GM23338 (cell line): ENCODE data around the gene POR. TPM values are rescaled to one million over a fixed set of nuclear protein-coding genes. Genes with fewer than 3 reads are reported as not detected.
A peak's percentile ranks its signal among the peaks of the same experiment; 100 is the strongest.

Experiments used
- ATAC-seq: fragments of 200-7000 bp; cut with Tn5 transposase; 3 replicates; pipeline ENCODE4 v1.9.1; 2020
- DNase-seq: peaks from one replicate; pipeline ENCODE4 v3.0.0-alpha.2; 2015; ENCODE audit warnings: low spot score
- H2AFZ ChIP-seq: fragments of 200-600 bp; sonication (generic); 2 replicates; pipeline ENCODE4 v1.8.0; 2016; ENCODE audit warnings: antibody characterized with exemption, mild to moderate bottlenecking, moderate library complexity
- H3F3A ChIP-seq: fragments of 200-600 bp; sonication (generic); replicated peaks from 2 replicates; pipeline ENCODE4 v1.8.0; 2017; ENCODE audit warnings: antibody characterized with exemption, mixed run types, low read depth
- H3K27ac ChIP-seq: fragments of 200-600 bp; sonication (generic); 2 replicates; pipeline ENCODE4 v1.6.1; 2016; ENCODE audit warnings: low read depth
- H3K27me3 ChIP-seq: fragments of 200-600 bp; sonication (generic); 2 replicates; pipeline ENCODE4 v1.8.0; 2016; ENCODE audit warnings: mild to moderate bottlenecking, mixed run types, moderate library complexity; ENCODE audit not compliant: insufficient read depth
- H3K36me3 ChIP-seq: fragments of 200-600 bp; sonication (generic); 2 replicates; pipeline ENCODE4 v1.8.0; 2016; ENCODE audit warnings: mild to moderate bottlenecking; ENCODE audit not compliant: insufficient read depth
- H3K4me1 ChIP-seq: fragments of 200-600 bp; sonication (generic); 2 replicates; pipeline ENCODE4 v1.8.0; 2016; ENCODE audit warnings: mild to moderate bottlenecking, moderate library complexity; ENCODE audit not compliant: insufficient read depth
- H3K4me2 ChIP-seq: fragments of 200-600 bp; sonication (generic); 2 replicates; pipeline ENCODE4 v1.7.1; 2017; ENCODE audit warnings: mixed run types
- H3K4me3 ChIP-seq: fragments of 200-600 bp; sonication (generic); 2 replicates; pipeline ENCODE4 v1.6.1; 2016; ENCODE audit warnings: mixed run types
- H3K79me2 ChIP-seq: fragments of 200-600 bp; sonication (generic); replicated peaks from 2 replicates; pipeline ENCODE4 v1.8.0; 2017; ENCODE audit warnings: mild to moderate bottlenecking; ENCODE audit not compliant: insufficient read depth
- H3K9me2 ChIP-seq: fragments of 200-600 bp; sonication (generic); 2 replicates; pipeline ENCODE4 v1.8.0; 2017; ENCODE audit not compliant: insufficient read depth
- H4K20me1 ChIP-seq: fragments of 200-600 bp; sonication (generic); replicated peaks from 2 replicates; pipeline ENCODE4 v1.8.0; 2017; ENCODE audit warnings: mild to moderate bottlenecking; ENCODE audit not compliant: insufficient read depth
- H3K27ac Mint-ChIP-seq: 2 replicates; pipeline ENCODE4 v1.8.0; 2020; ENCODE audit warnings: inconsistent platforms, mild to moderate bottlenecking, moderate library complexity, mixed read lengths
- H3K27me3 Mint-ChIP-seq: 3 replicates; pipeline ENCODE4 v1.8.0; 2022; ENCODE audit warnings: low read depth, mild to moderate bottlenecking, moderate library complexity, mixed read lengths, inconsistent platforms; ENCODE audit not compliant: insufficient read depth, poor library complexity
- H3K36me3 Mint-ChIP-seq: 3 replicates; pipeline ENCODE4 v1.8.0; 2021; ENCODE audit warnings: low read depth, mild to moderate bottlenecking, inconsistent platforms, moderate library complexity, mixed read lengths
- H3K4me1 Mint-ChIP-seq: 3 replicates; pipeline ENCODE4 v1.8.0; 2020; ENCODE audit warnings: mild to moderate bottlenecking, inconsistent platforms, mixed read lengths
- H3K4me3 Mint-ChIP-seq: 3 replicates; pipeline ENCODE4 v1.8.0; 2021; ENCODE audit warnings: moderate library complexity, mild to moderate bottlenecking, inconsistent platforms, mixed read lengths
- H3K9me3 Mint-ChIP-seq: 3 replicates; pipeline ENCODE4 v1.8.0; 2020; ENCODE audit warnings: moderate library complexity, mild to moderate bottlenecking, inconsistent platforms, mixed read lengths
- CREB1 ChIP-seq: fragments of 250-450 bp; sonication (Bioruptor Pico); IDR thresholded peaks from 2 replicates; pipeline ENCODE4 v1.5.0; 2020; ENCODE audit warnings: low read depth, mild to moderate bottlenecking, moderate library complexity
- CTCF ChIP-seq, 2 experiments: fragments of 200-600 bp in 1 of 2; sonication (generic) in 1 of 2; conservative IDR thresholded peaks; 2 replicates each; pipeline versions ENCODE4 v1.5.1 to v1.6.1; 2016 to 2017; ENCODE audit warnings: antibody characterized with exemption in 2 of 2, low read depth in 2 of 2, mild to moderate bottlenecking in 2 of 2, moderate library complexity in 1 of 2
- ETS1 ChIP-seq: IDR thresholded peaks from 2 replicates; pipeline ENCODE4 v1.6.1; 2016; ENCODE audit warnings: antibody characterized with exemption
- EZH2 ChIP-seq: fragments of 200-600 bp; sonication (generic); IDR thresholded peaks from one replicate; pipeline ENCODE4 v1.8.0; 2017; ENCODE audit warnings: antibody characterized with exemption, mild to moderate bottlenecking, low read depth; ENCODE audit not compliant: unreplicated experiment
- EZH2phosphoT487 ChIP-seq: fragments of 200-600 bp; sonication (generic); IDR thresholded peaks from one replicate; pipeline ENCODE4 v1.8.1; 2018; ENCODE audit warnings: antibody characterized with exemption; ENCODE audit not compliant: unreplicated experiment
- JUNB ChIP-seq: IDR thresholded peaks from one replicate; pipeline ENCODE4 v1.6.1; 2016; ENCODE audit warnings: antibody characterized with exemption; ENCODE audit not compliant: unreplicated experiment
- NANOG ChIP-seq: IDR thresholded peaks from 2 replicates; pipeline ENCODE4 v1.6.1; 2016; ENCODE audit warnings: antibody characterized with exemption, borderline replicate concordance
- POLR2AphosphoS5 ChIP-seq: IDR thresholded peaks from 2 replicates; pipeline ENCODE4 v1.6.1; 2016; ENCODE audit warnings: antibody characterized with exemption, low read depth
- STAT1 ChIP-seq: IDR thresholded peaks from one replicate; pipeline ENCODE4 v1.6.1; 2016; ENCODE audit warnings: antibody characterized with exemption; ENCODE audit not compliant: unreplicated experiment
- ZNF114 ChIP-seq: fragments of 250-450 bp; sonication (Bioruptor Pico); IDR thresholded peaks from 2 replicates; pipeline ENCODE4 v1.5.0; 2020; ENCODE audit warnings: mild to moderate bottlenecking, moderate library complexity
- ZNF331 ChIP-seq: fragments of 250-450 bp; sonication (Bioruptor Pico); IDR thresholded peaks from 2 replicates; pipeline ENCODE4 v1.5.0; 2020; ENCODE audit warnings: low read depth, mild to moderate bottlenecking, moderate library complexity
- long read RNA-seq: library from polyadenylated mRNA; unstranded; transcript quantifications from one replicate; pipeline ENCODE4 v2.0.0, GENCODE V29; 2020; ENCODE audit not compliant: unreplicated experiment
- polyA plus RNA-seq: library from polyadenylated mRNA; unstranded; fragments of >200 nt; fragmentation: Nextera tagmentation; extraction: Ambion mirVana; gene quantifications from 2 replicates; pipeline ENCODE4 v1.2.1, GENCODE V29; 2016
- total RNA-seq: library from RNA; depleted of rRNA; stranded (reverse); fragments of >200 nt; shearing (Covaris generic); gene quantifications from 2 replicates; pipeline ENCODE4 v1.2.3, GENCODE V29; 2014; rRNA removed
- TF ChIP-seq, protein P1 (sequence below): IDR thresholded peaks from one replicate; pipeline ENCODE4 v1.6.1; 2018; ENCODE audit warnings: antibody characterized with exemption; ENCODE audit not compliant: unreplicated experiment

POR gene
- total RNA-seq (126 and 164 TPM in 2 replicates), polyA plus RNA-seq (126 and 137 TPM in 2 replicates)
- long read RNA-seq, transcript POR-222 (4 exons, 1,028 nt), result minor isoform, 6 of 39 reads
- long read RNA-seq, transcript POR-218 (16 exons, 2,522 nt), result major isoform, 21 of 39 reads
- long read RNA-seq, partial matches to known transcripts, result 12 of 39 reads
- long read RNA-seq, other reads (novel, unspliced or antisense), result 0 of 39 reads

DNA sequence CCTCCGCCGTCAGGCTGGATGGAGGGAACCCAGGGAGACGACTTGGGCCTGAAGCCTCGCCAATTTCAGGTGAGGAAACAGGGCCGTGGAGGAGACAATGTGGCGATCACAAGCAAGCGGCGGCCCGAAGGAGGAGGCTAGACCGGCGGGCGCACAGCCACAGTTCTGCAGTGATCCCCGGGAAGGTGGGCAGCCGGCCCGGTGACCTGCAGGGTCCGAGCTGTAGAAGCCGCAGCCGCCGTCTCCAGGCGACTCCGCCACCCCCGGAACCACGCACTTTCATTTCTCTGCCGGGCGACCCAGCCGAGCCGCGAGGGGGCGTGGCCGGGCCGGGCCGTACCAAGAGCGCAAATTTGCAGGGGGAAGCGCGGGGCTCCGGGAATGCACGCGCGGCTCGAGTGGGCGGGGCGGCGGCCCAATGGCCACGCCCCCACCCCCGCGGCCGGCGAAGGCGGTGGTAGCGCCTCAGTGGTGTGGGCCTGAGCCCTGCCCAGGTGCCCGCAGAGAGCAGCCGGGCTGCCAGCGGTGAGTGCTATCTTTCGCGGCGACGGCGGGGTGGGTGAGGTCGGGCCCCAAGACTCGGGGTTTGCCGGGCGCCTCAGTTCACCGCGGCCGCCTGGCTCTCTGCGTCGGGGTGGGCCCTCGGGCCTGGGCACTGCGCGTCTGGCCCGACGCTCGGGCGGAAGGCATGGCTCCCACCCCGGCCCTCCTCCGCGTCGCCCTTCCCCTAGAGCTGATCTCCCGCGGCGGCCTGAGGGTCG lies at the start of gene POR:
Gene POR (plus strand): TSS at position 501 of the 761 bp plus-strand sequence. CDS start 38,847 bp downstream, outside the sequence.
- Histone ChIP-seq H3K36me3 (no peaks in the 10 kb centered on the region; the same call in 1 of the 2 replicates), H3F3A (peaks cover 12% of the 10 kb centered on the region; the same call in 1 of the 2 replicates), H2AFZ (peak within 1 kb of the TSS; percentile 87), H3K4me3 (peak within 1 kb of the TSS; percentile 99), H3K79me2 (peaks cover 46% of the 10 kb centered on the region), H3K9me2 (no peaks in the 10 kb centered on the region), H3K27ac (peak within 1 kb of the TSS; percentile 83), H3K4me2 (peak within 1 kb of the TSS; percentile 97), H3K27me3 (no peaks in the 10 kb centered on the region), H3K4me1 (peaks cover 29% of the 10 kb centered on the region), H4K20me1 (peaks cover 41% of the 10 kb centered on the region)
- peak within 1 kb of the TSS; percentile 66; the same call in 1 of the 2 replicates for H3K27ac Mint-ChIP-seq
- H3K27me3 Mint-ChIP-seq, result peaks cover 12% of the 10 kb centered on the region
- no peaks in the 10 kb centered on the region; the same call in 2 of the 3 replicates for H3K36me3 Mint-ChIP-seq
- peaks cover 20% of the 10 kb centered on the region for H3K4me1 Mint-ChIP-seq
- H3K9me3 Mint-ChIP-seq, result no peaks in the 10 kb centered on the region; the same call in 2 of the 3 replicates
- peak; percentile 87 for ATAC-seq
- peak within 1 kb of the TSS; percentile 85 for H3K4me3 Mint-ChIP-seq
- peak; percentile 92 for DNase-seq
- no peak for TF ChIP-seq EZH2
- peak; percentile 99 for TF ChIP-seq POLR2AphosphoS5
- no peak for TF ChIP-seq STAT1
- no peak for TF ChIP-seq JUNB
- TF ChIP-seq CTCF (conservative IDR thresholded peaks at IDR 0.05; ENCODE audit: low read depth in 2 of 2), result peak in 1 of 2 experiments; percentile 16; a peak in 1 of 4 replicates
- TF ChIP-seq CREB1 (CRISPR knock-in tag), result peak; percentile 81
- no peak for TF ChIP-seq ZNF114 (CRISPR knock-in tag)
- 0 out of 2 replicates have a peak, but pooled peaks have one; percentile 37 for TF ChIP-seq ETS1
- peak; percentile 8; the same call in 1 of the 2 replicates for TF ChIP-seq NANOG
- TF ChIP-seq, protein P1, sequence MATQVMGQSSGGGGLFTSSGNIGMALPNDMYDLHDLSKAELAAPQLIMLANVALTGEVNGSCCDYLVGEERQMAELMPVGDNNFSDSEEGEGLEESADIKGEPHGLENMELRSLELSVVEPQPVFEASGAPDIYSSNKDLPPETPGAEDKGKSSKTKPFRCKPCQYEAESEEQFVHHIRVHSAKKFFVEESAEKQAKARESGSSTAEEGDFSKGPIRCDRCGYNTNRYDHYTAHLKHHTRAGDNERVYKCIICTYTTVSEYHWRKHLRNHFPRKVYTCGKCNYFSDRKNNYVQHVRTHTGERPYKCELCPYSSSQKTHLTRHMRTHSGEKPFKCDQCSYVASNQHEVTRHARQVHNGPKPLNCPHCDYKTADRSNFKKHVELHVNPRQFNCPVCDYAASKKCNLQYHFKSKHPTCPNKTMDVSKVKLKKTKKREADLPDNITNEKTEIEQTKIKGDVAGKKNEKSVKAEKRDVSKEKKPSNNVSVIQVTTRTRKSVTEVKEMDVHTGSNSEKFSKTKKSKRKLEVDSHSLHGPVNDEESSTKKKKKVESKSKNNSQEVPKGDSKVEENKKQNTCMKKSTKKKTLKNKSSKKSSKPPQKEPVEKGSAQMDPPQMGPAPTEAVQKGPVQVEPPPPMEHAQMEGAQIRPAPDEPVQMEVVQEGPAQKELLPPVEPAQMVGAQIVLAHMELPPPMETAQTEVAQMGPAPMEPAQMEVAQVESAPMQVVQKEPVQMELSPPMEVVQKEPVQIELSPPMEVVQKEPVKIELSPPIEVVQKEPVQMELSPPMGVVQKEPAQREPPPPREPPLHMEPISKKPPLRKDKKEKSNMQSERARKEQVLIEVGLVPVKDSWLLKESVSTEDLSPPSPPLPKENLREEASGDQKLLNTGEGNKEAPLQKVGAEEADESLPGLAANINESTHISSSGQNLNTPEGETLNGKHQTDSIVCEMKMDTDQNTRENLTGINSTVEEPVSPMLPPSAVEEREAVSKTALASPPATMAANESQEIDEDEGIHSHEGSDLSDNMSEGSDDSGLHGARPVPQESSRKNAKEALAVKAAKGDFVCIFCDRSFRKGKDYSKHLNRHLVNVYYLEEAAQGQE, result peak; percentile 25
- TF ChIP-seq EZH2phosphoT487, result no peak
- TF ChIP-seq ZNF331 (CRISPR knock-in tag), result no peak
